Activated CD4-positive, alpha-beta T cell treated with anti-CD3 and anti-CD28 coated beads, Interleukin-2, amount 10 ng/mL, durations not matched to agents 7 days and 5 days (primary cell): Measurements from ENCODE around the gene LAS1L. TPM values are rescaled to one million over a fixed set of nuclear protein-coding genes. Genes with fewer than 3 reads are reported as not detected.
"Not testable (repeated sequence)": the region's sequence is repeated elsewhere in the genome, so short reads cannot be mapped to it uniquely, and the experiment has no call there.

Experiments
- CTCF ChIA-PET: fragments of 350-600 bp; sonication (Branson Sonifier 250); formaldehyde crosslinking; loops from one replicate; lab custom pipeline; 2021; ENCODE audit warnings: antibody characterized with exemption; lab: Charles Lee
- POLR2A ChIA-PET: fragments of 350-600 bp; sonication (Branson Sonifier 250); formaldehyde crosslinking; loops from one replicate; lab custom pipeline; 2021; ENCODE audit warnings: antibody characterized with exemption; lab: Charles Lee
- DNase-seq: peaks from one replicate; pipeline ENCODE4 v3.0.0-alpha.2; 2020
- H3K27ac Mint-ChIP-seq: one replicate; pipeline ENCODE4 v1.8.0; 2021; ENCODE audit warnings: mild to moderate bottlenecking, moderate library complexity, mixed read lengths
- H3K27me3 Mint-ChIP-seq: one replicate; pipeline ENCODE4 v1.8.0; 2021; ENCODE audit warnings: mixed read lengths
- H3K36me3 Mint-ChIP-seq: one replicate; pipeline ENCODE4 v1.8.0; 2021; ENCODE audit warnings: low read depth, mixed read lengths
- H3K4me1 Mint-ChIP-seq: one replicate; pipeline ENCODE4 v1.8.0; 2021; ENCODE audit warnings: mixed read lengths
- H3K4me3 Mint-ChIP-seq: one replicate; pipeline ENCODE4 v1.8.0; 2021; ENCODE audit warnings: mild to moderate bottlenecking, moderate library complexity, mixed read lengths
- H3K9me3 Mint-ChIP-seq: one replicate; pipeline ENCODE4 v1.8.0; 2021; ENCODE audit warnings: mixed read lengths
- total RNA-seq, 2 experiments: library from RNA; stranded (reverse); gene quantifications; one replicate each; pipeline ENCODE4 v1.2.3, GENCODE V29; 2021

Gene LAS1L
- total RNA-seq, 2 experiments from 2014 or later = 43.7 to 44.3 TPM

DNA sequence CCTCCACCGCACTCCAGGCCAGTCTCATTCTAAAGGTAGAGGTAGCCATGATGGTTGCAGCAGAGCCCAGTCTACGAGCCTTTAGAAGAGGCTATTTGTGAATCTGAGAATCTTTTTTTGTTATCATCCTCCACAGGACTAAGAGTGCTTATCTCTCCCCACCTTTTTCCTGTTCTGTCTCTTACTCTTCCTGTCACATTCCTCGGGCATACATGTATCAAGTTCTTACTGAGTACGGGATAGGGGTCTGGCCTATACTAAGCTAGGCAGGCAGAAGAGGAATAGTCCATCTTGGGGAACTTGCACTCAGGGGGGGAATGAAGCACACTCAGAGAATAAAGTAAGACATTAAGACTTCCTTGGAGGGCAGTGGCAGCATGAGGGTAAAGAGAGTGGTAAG lies 25.7 kb downstream of the LAS1L start:
- no peaks in the 10 kb centered on the region for H3K9me3 Mint-ChIP-seq
- H3K36me3 Mint-ChIP-seq = peaks cover 12% of the 10 kb centered on the region
- ChIA-PET CTCF (interaction anchor here (0.5 to 1.6 kb wide), 2 partner anchors 20 to 287 kb away, joined by 3 read pairs; no protein-coding TSS in a partner anchor), POLR2A (no interaction called here)
- no peaks in the 10 kb centered on the region for H3K4me1 Mint-ChIP-seq
- H3K4me3 Mint-ChIP-seq = no peak overlapping the region
- DNase-seq = no peak
- no peak overlapping the region for H3K27ac Mint-ChIP-seq
- H3K27me3 Mint-ChIP-seq = no peaks in the 10 kb centered on the region

DNA sequence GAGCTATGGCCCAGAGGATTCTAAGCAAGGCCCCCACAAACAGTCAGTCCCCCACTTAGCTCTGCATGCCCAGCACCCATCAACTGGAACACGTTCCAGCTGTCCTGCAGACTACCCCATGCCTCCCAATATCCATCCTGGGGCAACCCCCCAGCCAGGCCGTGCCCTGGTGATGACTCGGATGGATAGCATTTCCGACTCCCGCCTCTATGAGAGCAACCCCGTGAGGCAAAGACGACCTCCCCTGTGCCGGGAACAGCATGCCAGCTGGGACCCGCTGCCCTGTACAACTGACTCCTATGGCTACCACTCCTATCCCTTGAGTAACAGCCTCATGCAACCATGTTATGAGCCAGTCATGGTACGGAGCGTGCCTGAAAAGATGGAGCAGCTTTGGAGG lies 32.0 kb downstream of the LAS1L start:
- Mint-ChIP-seq H3K27me3 (no peaks in the 10 kb centered on the region), H3K27ac (no peak overlapping the region), H3K9me3 (no peaks in the 10 kb centered on the region), H3K4me3 (no peak overlapping the region), H3K36me3 (no peaks in the 10 kb centered on the region), H3K4me1 (no peaks in the 10 kb centered on the region)
- CTCF ChIA-PET = interaction anchor here (0.5 kb wide), 1 partner anchor 138 kb away, joined by 4 read pairs; no protein-coding TSS in a partner anchor
- POLR2A ChIA-PET = no interaction called here
- no peak for DNase-seq

DNA sequence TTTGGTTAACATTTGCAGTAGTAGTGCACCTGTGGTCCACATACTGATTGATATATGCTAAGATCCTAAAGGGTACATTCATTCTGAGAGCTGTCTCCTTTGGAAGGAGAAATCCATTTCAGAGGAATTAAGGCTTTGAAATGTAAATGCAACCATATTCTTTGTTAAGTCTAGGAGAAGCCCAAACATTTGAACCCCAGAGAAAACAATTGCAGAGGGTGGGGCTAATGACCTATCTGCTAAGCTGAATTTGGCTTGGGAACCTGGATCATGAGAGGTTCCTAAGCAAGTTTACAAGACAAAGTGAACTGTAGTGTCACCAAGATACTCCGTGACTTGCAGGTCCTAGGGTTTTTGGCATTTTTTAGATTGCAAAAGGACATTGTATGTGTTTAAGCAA lies 41.2 kb downstream of the LAS1L start:
- CTCF ChIA-PET = no interaction called here
- H3K36me3 Mint-ChIP-seq = no peaks in the 10 kb centered on the region
- H3K27ac Mint-ChIP-seq = no peak overlapping the region
- DNase-seq = no peak
- no peaks in the 10 kb centered on the region for H3K9me3 Mint-ChIP-seq
- POLR2A ChIA-PET = no interaction called here
- no peaks in the 10 kb centered on the region for H3K27me3 Mint-ChIP-seq
- no peaks in the 10 kb centered on the region for H3K4me1 Mint-ChIP-seq
- no peak overlapping the region for H3K4me3 Mint-ChIP-seq

DNA sequence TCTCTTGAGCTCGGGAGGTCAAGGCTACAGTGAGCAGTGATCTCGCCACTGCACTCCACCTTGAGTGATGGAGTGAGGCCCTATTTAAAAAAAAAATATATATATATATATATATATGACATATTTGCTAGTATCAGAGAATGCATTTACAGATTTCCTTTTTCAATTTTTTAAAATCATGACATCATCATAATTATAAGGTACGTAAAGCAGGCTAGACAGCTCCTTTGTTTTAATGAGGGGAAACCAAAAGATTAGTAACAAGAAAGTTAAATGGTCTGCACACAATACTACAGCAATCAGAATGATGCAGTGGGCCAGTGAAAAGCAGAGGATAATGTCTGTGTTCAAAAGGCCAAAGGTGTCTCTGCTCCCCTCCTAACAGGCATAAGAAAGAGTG lies 43.0 kb downstream of the LAS1L start:
- DNase-seq = no peak
- no peaks in the 10 kb centered on the region for H3K36me3 Mint-ChIP-seq
- no peaks in the 10 kb centered on the region for H3K9me3 Mint-ChIP-seq
- H3K27me3 Mint-ChIP-seq = no peaks in the 10 kb centered on the region
- POLR2A ChIA-PET = no interaction called here
- H3K4me3 Mint-ChIP-seq = no peak overlapping the region
- no peaks in the 10 kb centered on the region for H3K4me1 Mint-ChIP-seq
- H3K27ac Mint-ChIP-seq = no peak overlapping the region
- CTCF ChIA-PET = interaction anchor here (0.7 kb wide), 1 partner anchor 146 kb away, joined by 4 read pairs; no protein-coding TSS in a partner anchor

DNA sequence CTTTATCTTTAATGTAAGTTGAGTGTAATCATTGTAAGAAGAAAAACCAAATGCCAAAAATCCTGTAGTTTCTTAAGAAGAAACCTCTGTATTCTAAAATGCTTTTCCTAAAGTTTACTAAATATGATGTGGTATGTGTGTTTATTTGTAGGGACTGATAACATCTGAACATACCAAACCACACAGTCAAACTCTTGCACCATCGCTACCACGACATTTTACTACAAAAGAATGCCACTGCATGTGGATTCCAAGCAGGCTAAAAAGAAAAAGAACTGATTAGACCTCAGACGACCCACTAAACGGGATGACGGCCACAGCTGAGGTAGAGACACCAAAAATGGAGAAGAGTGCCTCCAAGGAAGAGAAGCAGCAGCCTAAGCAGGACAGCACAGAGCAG lies 46.1 kb downstream of the LAS1L start:
- CTCF ChIA-PET = no interaction called here
- no peak overlapping the region for H3K4me3 Mint-ChIP-seq
- no peak overlapping the region for H3K27ac Mint-ChIP-seq
- POLR2A ChIA-PET = no interaction called here
- H3K4me1 Mint-ChIP-seq = no peaks in the 10 kb centered on the region
- no peaks in the 10 kb centered on the region for H3K27me3 Mint-ChIP-seq
- H3K9me3 Mint-ChIP-seq = no peaks in the 10 kb centered on the region
- no peak for DNase-seq
- no peaks in the 10 kb centered on the region for H3K36me3 Mint-ChIP-seq

DNA sequence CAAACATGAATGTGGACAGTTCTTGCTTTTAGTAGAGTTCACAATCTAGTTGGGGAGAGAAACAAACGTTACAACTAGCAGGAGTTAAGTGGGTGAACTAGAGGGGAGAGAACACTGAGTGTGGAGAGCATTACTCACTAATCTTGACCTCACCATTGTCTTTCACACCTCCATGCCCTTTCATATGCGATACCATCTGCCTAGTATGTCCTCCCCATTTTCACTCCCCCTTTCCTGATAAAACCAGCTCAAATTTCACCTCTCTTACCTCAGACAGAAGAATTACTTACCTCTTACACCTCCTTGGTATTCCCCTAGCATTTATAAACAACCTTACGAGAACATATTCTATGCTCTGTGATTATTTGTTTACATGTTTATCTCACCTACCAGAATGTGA lies 53.6 kb downstream of the LAS1L start:
- Mint-ChIP-seq H3K9me3 (no peaks in the 10 kb centered on the region), H3K27me3 (no peaks in the 10 kb centered on the region), H3K27ac (no peak overlapping the region), H3K36me3 (no peaks in the 10 kb centered on the region), H3K4me3 (no peak overlapping the region), H3K4me1 (no peaks in the 10 kb centered on the region)
- DNase-seq = no peak
- ChIA-PET CTCF (no interaction called here), POLR2A (no interaction called here)

DNA sequence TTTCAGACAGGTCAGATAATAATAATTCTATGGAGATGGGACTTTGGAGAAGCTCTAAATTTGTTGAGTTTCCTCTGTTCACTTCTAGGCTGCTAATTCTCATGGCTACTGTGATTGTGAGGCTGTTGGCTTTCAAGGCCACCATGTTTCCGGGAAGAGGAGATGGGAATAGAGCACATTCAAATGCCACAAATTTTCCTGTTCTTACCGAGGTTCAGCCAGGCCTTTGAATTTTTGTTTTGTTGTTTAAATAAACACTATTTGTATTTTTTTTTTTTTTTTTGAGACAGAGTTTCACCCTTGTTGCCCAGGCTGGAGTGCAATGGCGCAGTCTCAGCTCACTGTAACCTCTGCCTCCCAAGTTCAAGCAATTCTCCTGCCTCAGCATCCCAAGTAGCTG lies 55.5 kb downstream of the LAS1L start:
- H3K27ac Mint-ChIP-seq, POLR2A ChIA-PET, H3K4me1 Mint-ChIP-seq, DNase-seq, H3K9me3 Mint-ChIP-seq, H3K4me3 Mint-ChIP-seq, H3K27me3 Mint-ChIP-seq, H3K36me3 Mint-ChIP-seq: not testable (repeated sequence)
- CTCF ChIA-PET = interaction anchor here (1.0 kb wide), 1 partner anchor 10 kb away, joined by 3 read pairs; no protein-coding TSS in a partner anchor

DNA sequence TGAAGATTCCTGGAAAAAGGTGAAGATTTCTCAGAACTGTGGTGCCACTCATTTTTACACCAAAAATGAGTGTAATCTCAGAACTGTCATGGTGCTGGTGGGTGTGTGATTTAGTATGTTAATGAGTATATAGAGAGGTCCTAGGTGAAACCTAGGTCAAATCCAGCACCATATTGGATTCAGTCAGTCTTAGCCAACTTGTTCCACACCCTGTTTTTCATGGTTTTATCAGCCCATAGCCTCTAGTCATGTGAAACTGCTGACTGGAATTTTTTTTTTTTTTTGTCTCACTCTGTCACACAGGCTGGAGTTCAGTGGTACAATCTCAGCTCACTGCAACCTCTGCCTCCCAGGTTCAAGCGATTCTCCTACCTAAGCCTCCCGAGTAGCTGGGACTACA lies 58.0 kb downstream of the LAS1L start:
- CTCF ChIA-PET = no interaction called here
- POLR2A ChIA-PET = no interaction called here
- Mint-ChIP-seq H3K9me3 (no peaks in the 10 kb centered on the region), H3K4me1 (no peaks in the 10 kb centered on the region), H3K4me3 (no peak overlapping the region), H3K27me3 (no peaks in the 10 kb centered on the region), H3K36me3 (peaks cover 2% of the 10 kb centered on the region), H3K27ac (no peak overlapping the region)
- no peak for DNase-seq

DNA sequence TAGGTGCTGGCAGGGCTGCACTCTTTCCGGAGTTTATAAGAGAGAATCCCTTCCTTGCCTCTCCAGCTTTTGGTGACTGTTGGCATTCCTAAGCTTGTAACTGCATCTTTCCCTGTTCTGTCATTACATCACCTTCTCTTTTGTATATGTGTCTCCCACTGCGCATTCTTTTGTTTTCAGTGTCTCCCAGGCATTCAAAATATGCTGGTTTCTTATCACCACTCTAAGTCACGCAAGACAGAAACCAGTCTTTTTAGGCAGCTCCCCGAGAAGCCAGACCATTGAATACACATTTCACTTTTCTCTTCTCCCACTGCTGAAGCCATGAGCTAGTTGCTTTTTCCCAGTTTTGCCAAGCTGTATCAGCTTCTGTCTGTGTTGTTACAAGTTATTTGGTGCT lies 71.0 kb downstream of the LAS1L start:
- H3K36me3 Mint-ChIP-seq = no peaks in the 10 kb centered on the region
- no peaks in the 10 kb centered on the region for H3K9me3 Mint-ChIP-seq
- H3K27ac Mint-ChIP-seq = no peak overlapping the region
- no peak for DNase-seq
- ChIA-PET POLR2A (no interaction called here), CTCF (interaction anchor here (0.5 to 0.8 kb wide), 2 partner anchors 851 to 893 kb away, joined by 3 read pairs; no protein-coding TSS in a partner anchor)
- H3K4me3 Mint-ChIP-seq = no peak overlapping the region
- H3K4me1 Mint-ChIP-seq = no peaks in the 10 kb centered on the region
- no peaks in the 10 kb centered on the region for H3K27me3 Mint-ChIP-seq

Other genes starting within 250 kb of the LAS1L start
- 100 to 1,000 TPM; 617 to 728 TPM for gene MSN, start 132.9 kb upstream of the LAS1L start, total RNA-seq